Chondrocyte (in vitro differentiated cells): ENCODE results near the gene CFAP100. TPM values are rescaled to one million over a fixed set of nuclear protein-coding genes. Genes with fewer than 3 reads are reported as not detected.

Source experiments
- DNase-seq: peaks from one replicate; pipeline ENCODE4 v3.0.0; 2021; ENCODE audit warnings: mixed read lengths, low spot score
- H3K27ac Mint-ChIP-seq: one replicate; pipeline ENCODE4 v1.8.0; 2021; ENCODE audit warnings: mild to moderate bottlenecking, moderate library complexity, mixed read lengths; ENCODE audit not compliant: unreplicated experiment
- H3K27me3 Mint-ChIP-seq: 2 replicates; pipeline ENCODE4 v1.8.0; 2021; ENCODE audit warnings: low read depth, mixed read lengths
- H3K36me3 Mint-ChIP-seq: 2 replicates; pipeline ENCODE4 v1.8.0; 2021; ENCODE audit warnings: low read depth, mixed read lengths
- H3K4me1 Mint-ChIP-seq: 2 replicates; pipeline ENCODE4 v1.8.0; 2021; ENCODE audit warnings: low read depth, mild to moderate bottlenecking, mixed read lengths
- H3K4me3 Mint-ChIP-seq: one replicate; pipeline ENCODE4 v1.8.0; 2021; ENCODE audit warnings: mild to moderate bottlenecking, moderate library complexity, mixed read lengths; ENCODE audit not compliant: unreplicated experiment
- H3K9me3 Mint-ChIP-seq: 2 replicates; pipeline ENCODE4 v1.8.0; 2021; ENCODE audit warnings: low read depth, mixed read lengths
- total RNA-seq: library from RNA; stranded (reverse); gene quantifications from 3 replicates; pipeline ENCODE4 v1.2.1, GENCODE V29; 2021
- TF ChIP-seq, protein P1 (sequence below): fragments of 200-600 bp; sonication (generic); IDR thresholded peaks from 2 replicates; pipeline ENCODE4 v1.5.0; 2021; ENCODE audit warnings: antibody characterized with exemption, mild to moderate bottlenecking, moderate library complexity

CFAP100 gene
- total RNA-seq, 1 donor from 2014 or later = not detected

- Mint-ChIP-seq H3K36me3 (no peaks in the 10 kb centered on the region), H3K9me3 (no peaks in the 10 kb centered on the region), H3K27ac (no peak overlapping the region), H3K4me3 (no peak overlapping the region), H3K27me3 (no peaks in the 10 kb centered on the region), H3K4me1 (no peaks in the 10 kb centered on the region)
- no peak for DNase-seq
- TF ChIP-seq, protein P1, sequence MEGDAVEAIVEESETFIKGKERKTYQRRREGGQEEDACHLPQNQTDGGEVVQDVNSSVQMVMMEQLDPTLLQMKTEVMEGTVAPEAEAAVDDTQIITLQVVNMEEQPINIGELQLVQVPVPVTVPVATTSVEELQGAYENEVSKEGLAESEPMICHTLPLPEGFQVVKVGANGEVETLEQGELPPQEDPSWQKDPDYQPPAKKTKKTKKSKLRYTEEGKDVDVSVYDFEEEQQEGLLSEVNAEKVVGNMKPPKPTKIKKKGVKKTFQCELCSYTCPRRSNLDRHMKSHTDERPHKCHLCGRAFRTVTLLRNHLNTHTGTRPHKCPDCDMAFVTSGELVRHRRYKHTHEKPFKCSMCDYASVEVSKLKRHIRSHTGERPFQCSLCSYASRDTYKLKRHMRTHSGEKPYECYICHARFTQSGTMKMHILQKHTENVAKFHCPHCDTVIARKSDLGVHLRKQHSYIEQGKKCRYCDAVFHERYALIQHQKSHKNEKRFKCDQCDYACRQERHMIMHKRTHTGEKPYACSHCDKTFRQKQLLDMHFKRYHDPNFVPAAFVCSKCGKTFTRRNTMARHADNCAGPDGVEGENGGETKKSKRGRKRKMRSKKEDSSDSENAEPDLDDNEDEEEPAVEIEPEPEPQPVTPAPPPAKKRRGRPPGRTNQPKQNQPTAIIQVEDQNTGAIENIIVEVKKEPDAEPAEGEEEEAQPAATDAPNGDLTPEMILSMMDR = peak; percentile 34
These were observed 46.3 kb upstream of the CFAP100 start for GRCh38 chr3:126348308-126348920.

GRCh38 chr3:126349071-126349470 is 45.6 kb upstream of the CFAP100 start:
- H3K27me3 Mint-ChIP-seq = no peaks in the 10 kb centered on the region
- H3K27ac Mint-ChIP-seq = no peak overlapping the region
- TF ChIP-seq, protein P1 = no peak
- no peak overlapping the region for H3K4me3 Mint-ChIP-seq
- peak; percentile 79 for DNase-seq
- no peaks in the 10 kb centered on the region for H3K9me3 Mint-ChIP-seq
- no peaks in the 10 kb centered on the region for H3K4me1 Mint-ChIP-seq
- no peaks in the 10 kb centered on the region for H3K36me3 Mint-ChIP-seq

GRCh38 chr3:126349611-126350501 is 44.9 kb upstream of the CFAP100 start:
- H3K27ac Mint-ChIP-seq = no peak overlapping the region
- DNase-seq = peak; percentile 81
- H3K4me3 Mint-ChIP-seq = no peak overlapping the region
- H3K27me3 Mint-ChIP-seq = no peaks in the 10 kb centered on the region
- TF ChIP-seq, protein P1 = no peak
- H3K9me3 Mint-ChIP-seq = no peaks in the 10 kb centered on the region
- H3K36me3 Mint-ChIP-seq = no peaks in the 10 kb centered on the region
- no peaks in the 10 kb centered on the region for H3K4me1 Mint-ChIP-seq

DNA sequence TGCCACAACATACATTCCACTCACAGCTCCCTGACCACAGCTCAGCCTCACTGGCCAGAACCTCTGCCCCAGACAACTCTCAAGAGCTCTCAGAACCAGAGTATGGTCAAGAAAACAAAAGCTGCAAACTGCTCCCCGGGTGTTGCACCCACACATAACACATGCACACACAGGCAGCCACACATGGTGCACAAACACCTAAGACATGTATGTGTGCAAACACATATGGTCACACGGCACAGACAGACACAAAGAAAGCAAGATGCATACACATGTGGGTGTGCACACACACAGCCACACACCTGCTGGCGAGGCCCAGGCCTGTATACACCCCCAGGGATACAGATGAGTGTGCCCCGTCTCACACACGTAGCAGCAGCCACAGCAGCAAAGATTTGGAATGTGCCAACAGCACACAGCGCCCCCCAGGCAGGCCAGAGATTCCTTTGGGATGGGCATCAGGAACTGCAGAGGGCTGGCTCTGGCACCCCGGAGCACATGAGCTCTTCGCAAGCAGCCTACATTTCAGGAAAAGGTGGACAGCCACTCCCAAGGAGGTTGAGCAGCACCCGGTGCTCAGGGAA is 44.1 kb upstream of the CFAP100 start:
- H3K4me1 Mint-ChIP-seq = peaks cover 4% of the 10 kb centered on the region
- H3K27ac Mint-ChIP-seq = no peak overlapping the region
- DNase-seq = peak; percentile 69
- TF ChIP-seq, protein P1 = no peak
- H3K9me3 Mint-ChIP-seq = no peaks in the 10 kb centered on the region
- no peaks in the 10 kb centered on the region for H3K27me3 Mint-ChIP-seq
- H3K4me3 Mint-ChIP-seq = no peak overlapping the region
- no peaks in the 10 kb centered on the region for H3K36me3 Mint-ChIP-seq

- no peak for DNase-seq
- Mint-ChIP-seq H3K27me3 (no peaks in the 10 kb centered on the region), H3K27ac (no peak overlapping the region), H3K4me1 (peaks cover 8% of the 10 kb centered on the region), H3K4me3 (no peak overlapping the region), H3K36me3 (no peaks in the 10 kb centered on the region), H3K9me3 (no peaks in the 10 kb centered on the region)
- TF ChIP-seq, protein P1 = no peak
These were observed 43.5 kb upstream of the CFAP100 start for GRCh38 chr3:126351086-126351770.
